Ovary (tissue), 9 donors: ENCODE data around the gene ATP8B2. TPM values are rescaled to one million over a fixed set of nuclear protein-coding genes. Genes with fewer than 3 reads are reported as not detected.

Experiments used
- DNase-seq, 5 donors: peaks; one replicate each; pipeline ENCODE4 v3.0.0-alpha.2; 2019 to 2020
- H3K27ac ChIP-seq, 2 donors: fragments of 200-600 bp; one replicate each; pipeline versions ENCODE4 v1.5.1 to v1.8.0; 2019 to 2022
- H3K27me3 ChIP-seq: fragments of 200-600 bp; one replicate; pipeline ENCODE4 v1.8.0; 2022
- H3K36me3 ChIP-seq: fragments of 200-600 bp; sonication (generic); one replicate; pipeline ENCODE4 v1.5.1; 2019
- H3K4me1 ChIP-seq: one replicate; pipeline ENCODE4 v1.8.1; 2013; ENCODE audit warnings: mild to moderate bottlenecking, moderate library complexity; ENCODE audit not compliant: insufficient read depth
- H3K4me3 ChIP-seq: fragments of 200-600 bp; sonication (generic); one replicate; pipeline ENCODE4 v1.5.1; 2017
- H3K9me3 ChIP-seq, 2 donors: fragments of 200-600 bp in 1 of 2; sonication (generic) in 1 of 2; one replicate each; pipeline versions ENCODE4 v1.5.1 to v1.8.1; 2013 to 2019; ENCODE audit warnings: mild to moderate bottlenecking in 1 of 2, moderate library complexity in 1 of 2
- EP300 ChIP-seq: sonication (generic); formaldehyde crosslinking; IDR thresholded peaks from one replicate; pipeline ENCODE4 v1.6.1; 2017; ENCODE audit warnings: antibody characterized with exemption
- POLR2A ChIP-seq: fragments of 450-650 bp; IDR thresholded peaks from one replicate; pipeline ENCODE4 v1.6.1; 2017; ENCODE audit warnings: antibody characterized with exemption, mild to moderate bottlenecking, moderate library complexity
- WGBS, 3 donors: extraction: QIAGEN DNeasy Blood & Tissue Kit in 1 of 3; methylation state at CpG; one replicate each; pipeline versions ENCODE4 v1.1.5 to v1.1.7; 2013 to 2017; 5-methylcytosine and 5-hydroxymethylcytosine counted together
- intact Hi-C, 4 donors: fragments of 100-400 bp; cut with DNase I; formaldehyde crosslinking; loops; one replicate each; pipeline versions ENCODE4 v1.11.0 to v1.15.1; 2022 to 2023
- polyA plus RNA-seq, 2 donors: library from polyadenylated mRNA; stranded (reverse); fragments of 200-250 nt in 1 of 2; fragments of 350-450 nt in 1 of 2; fragmentation: Illumina TruSeq in 1 of 2; extraction: RNeasy Lipid Tissue Mini Kit (QIAGEN cat#74804) in 1 of 2; gene quantifications; one replicate each; pipeline ENCODE4 v1.2.3, GENCODE V29; 2013 to 2014
- total RNA-seq, 7 donors: library from RNA; depleted of rRNA in 2 of 7; stranded (reverse); fragments of >200 nt in 2 of 7; fragmentation: NEBNext Ultra II Directional in 3 of 7; extraction: Animal tissue kit (Norgen Biotek cat#: 25700) in 3 of 7; gene quantifications; one replicate each; pipeline versions ENCODE4 v1.1.0 to v1.2.4, GENCODE V29; 2016 to 2023
- TF ChIP-seq, protein P1 (sequence below), 3 donors: fragments of 450-650 bp in 2 of 3; fragments of 200-600 bp in 1 of 3; IDR thresholded peaks; one replicate each; pipeline versions ENCODE4 v1.5.1 to v1.8.0; 2016 to 2022; ENCODE audit warnings: antibody characterized with exemption in 3 of 3, mild to moderate bottlenecking in 1 of 3
- donor health status: DM: no; HTN: no; CAD: no; lungs with moderate emphysema.
- donor health status: DM: no; HTN: no; CAD: no.
- donor health status: Bipolar disorder and iron deficiency.
- donor health status: DM: yes; HTN: yes; CAD: no.
- donor health status: DM: no; HTN: no; CAD: no.
- donor health status: DM: yes; HTN: yes; CAD: no.

Gene ATP8B2
- total and polyA plus RNA-seq, 9 donors: 53.0 to 112 (median 83.4) TPM

DNA sequence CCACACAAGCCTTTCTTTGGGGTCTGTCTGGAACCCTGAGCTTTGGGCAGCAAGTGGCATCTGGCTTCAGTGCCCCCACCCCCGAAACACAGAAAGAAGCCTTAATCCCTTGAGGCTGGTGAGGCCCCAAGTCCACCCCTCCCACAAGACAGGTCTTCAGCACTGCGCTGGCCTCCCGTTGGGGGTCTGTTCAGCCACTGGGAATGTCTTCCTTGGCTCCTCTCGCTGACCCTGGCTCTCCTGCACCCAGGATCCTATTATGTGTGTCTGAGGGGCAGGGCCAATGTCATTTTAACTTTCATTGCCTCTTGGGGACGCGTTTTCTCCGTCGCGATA is 26.9 kb downstream of the ATP8B2 start:
- H3K9me3 ChIP-seq: no peaks in the 10 kb centered on the region
- intact Hi-C loops: loop anchor here in 1 of 4 donors (10.0 kb wide), 1 partner anchor 53 kb away; the partner anchor contains the start of gene IL6R
- H3K27me3 ChIP-seq: no peaks in the 10 kb centered on the region
- 19 to 37% (median 31%) methylated on average over 9 of the region's 9 CpGs for WGBS, 3 donors
- DNase-seq: no peak
- H3K27ac ChIP-seq: peak overlapping the region; percentile 39 to 49
- H3K4me1 ChIP-seq: peaks cover 12% of the 10 kb centered on the region
- peak overlapping the region; percentile 32 for H3K4me3 ChIP-seq
- H3K36me3 ChIP-seq: no peaks in the 10 kb centered on the region
- TF ChIP-seq POLR2A (no peak), EP300 (no peak)
- TF ChIP-seq, protein P1, sequence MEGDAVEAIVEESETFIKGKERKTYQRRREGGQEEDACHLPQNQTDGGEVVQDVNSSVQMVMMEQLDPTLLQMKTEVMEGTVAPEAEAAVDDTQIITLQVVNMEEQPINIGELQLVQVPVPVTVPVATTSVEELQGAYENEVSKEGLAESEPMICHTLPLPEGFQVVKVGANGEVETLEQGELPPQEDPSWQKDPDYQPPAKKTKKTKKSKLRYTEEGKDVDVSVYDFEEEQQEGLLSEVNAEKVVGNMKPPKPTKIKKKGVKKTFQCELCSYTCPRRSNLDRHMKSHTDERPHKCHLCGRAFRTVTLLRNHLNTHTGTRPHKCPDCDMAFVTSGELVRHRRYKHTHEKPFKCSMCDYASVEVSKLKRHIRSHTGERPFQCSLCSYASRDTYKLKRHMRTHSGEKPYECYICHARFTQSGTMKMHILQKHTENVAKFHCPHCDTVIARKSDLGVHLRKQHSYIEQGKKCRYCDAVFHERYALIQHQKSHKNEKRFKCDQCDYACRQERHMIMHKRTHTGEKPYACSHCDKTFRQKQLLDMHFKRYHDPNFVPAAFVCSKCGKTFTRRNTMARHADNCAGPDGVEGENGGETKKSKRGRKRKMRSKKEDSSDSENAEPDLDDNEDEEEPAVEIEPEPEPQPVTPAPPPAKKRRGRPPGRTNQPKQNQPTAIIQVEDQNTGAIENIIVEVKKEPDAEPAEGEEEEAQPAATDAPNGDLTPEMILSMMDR (IDR thresholded peaks at IDR 0.05): no peak

DNA sequence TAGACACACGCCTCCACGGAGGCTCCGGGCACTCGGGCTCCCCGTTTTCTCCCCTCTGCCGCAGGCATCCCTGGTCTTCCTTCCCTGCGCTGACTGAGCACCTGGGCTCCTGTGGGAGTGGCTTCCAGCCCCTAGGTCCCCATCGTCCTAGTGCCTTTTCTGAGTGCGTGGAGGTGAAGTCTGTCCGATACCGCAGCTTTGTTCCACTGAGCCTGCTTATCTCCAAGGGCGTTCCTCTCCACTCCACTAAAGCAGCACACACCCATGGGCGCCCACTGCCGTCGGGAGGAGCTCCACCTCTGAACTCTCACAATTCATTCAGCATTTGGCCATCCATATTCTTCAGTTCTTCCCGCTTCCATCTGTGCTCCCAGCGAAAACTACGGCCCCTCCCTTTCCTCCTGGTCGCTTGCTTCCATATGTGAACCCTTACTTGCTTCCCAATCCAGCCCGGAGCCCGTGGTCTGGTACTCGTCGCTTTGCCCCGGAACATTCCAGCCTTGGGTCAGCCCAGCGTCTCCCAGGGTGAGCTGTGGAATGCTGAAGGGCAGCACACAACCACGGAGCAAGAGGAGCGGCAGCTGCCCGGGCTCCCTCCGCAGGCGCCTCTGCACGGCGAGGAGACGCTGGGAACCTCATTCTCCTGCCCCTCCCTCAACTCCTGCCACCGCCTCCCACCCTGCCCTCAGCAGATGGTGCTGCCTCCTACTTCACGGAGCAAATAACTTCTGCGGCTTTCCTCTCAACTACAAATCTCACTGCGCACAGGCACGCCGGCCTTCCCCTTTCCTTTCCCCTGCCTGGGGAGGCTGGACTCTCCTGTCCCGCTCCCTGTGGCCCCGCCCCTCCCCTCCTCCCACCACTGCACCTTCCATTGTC is 27.5 kb downstream of the ATP8B2 start:
- Histone ChIP-seq H3K9me3 (no peaks in the 10 kb centered on the region), H3K27ac (peak overlapping the region; percentile 39 to 49), H3K4me1 (peaks cover 12% of the 10 kb centered on the region), H3K27me3 (no peaks in the 10 kb centered on the region), H3K4me3 (peak overlapping the region; percentile 32), H3K36me3 (no peaks in the 10 kb centered on the region)
- intact Hi-C loops: loop anchor here in 1 of 4 donors (10.0 kb wide), 1 partner anchor 52 kb away; the partner anchor contains the start of gene IL6R
- TF ChIP-seq, protein P1 (IDR thresholded peaks at IDR 0.05): peak in 1 of 3 donors; percentile 5
- no peak for TF ChIP-seq EP300
- TF ChIP-seq POLR2A: peak; percentile 3
- DNase-seq: peak; percentile 46 to 70 (median 51)
- WGBS, 3 donors: 1 to 2% (median 1%) methylated on average over 41 of the region's 41 CpGs

DNA sequence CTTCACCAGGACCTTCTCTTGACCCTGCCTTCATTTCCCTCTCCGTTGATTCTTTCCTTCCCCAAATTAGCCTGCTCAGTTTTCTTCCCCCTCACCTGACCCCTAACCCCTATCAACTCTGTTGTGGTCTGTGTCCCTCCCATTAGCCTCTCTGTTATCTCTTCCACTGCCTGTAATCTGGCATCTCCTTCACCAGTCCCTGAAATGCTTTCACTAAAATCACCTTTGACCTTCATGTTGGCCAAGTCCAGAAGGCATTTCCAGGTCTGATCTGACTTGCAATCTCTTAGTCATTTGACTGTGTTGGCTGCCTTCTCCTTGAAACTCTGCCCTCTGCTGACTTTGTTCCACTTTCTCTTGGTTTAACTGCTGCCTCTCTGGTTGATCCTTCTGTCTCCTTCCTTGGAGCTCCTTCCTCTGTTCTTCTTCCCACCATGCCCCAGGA is 28.2 kb downstream of the ATP8B2 start:
- intact Hi-C loops: loop anchor here in 1 of 4 donors (10.0 kb wide), 1 partner anchor 51 kb away; the partner anchor contains the start of gene IL6R
- 0 to 3% (median 0%) methylated on average over 1 of the region's 1 CpG for WGBS, 3 donors

DNA sequence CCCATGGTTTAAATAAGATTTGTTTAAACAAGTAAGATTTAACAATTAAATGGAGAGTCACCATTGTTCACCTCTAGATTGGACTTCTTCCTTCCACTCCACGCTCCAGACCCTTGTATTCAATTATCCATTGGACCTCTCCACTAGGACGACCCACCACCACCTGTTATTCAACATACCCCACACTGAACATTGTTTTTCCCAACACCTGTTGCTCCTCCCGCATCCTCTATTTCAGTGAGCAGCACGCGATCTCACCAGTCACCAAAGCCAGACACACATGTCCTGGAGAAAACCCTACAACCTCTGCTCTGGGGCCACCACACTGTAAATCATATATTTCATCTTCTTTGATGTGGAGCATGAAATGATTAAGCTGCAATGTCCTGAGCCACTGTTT is 28.6 kb downstream of the ATP8B2 start:
- Histone ChIP-seq H3K4me1 (peaks cover 12% of the 10 kb centered on the region), H3K27ac (no peak overlapping the region), H3K9me3 (no peaks in the 10 kb centered on the region), H3K36me3 (no peaks in the 10 kb centered on the region), H3K4me3 (no peak overlapping the region), H3K27me3 (no peaks in the 10 kb centered on the region)
- no peak for DNase-seq
- TF ChIP-seq EP300: no peak
- TF ChIP-seq POLR2A: no peak
- TF ChIP-seq, protein P1 (IDR thresholded peaks at IDR 0.05): no peak
- 96 to 100% (median 99%) methylated on average over 5 of the region's 5 CpGs for WGBS, 3 donors
- intact Hi-C loops: loop anchor here in 1 of 4 donors (10.0 kb wide), 1 partner anchor 51 kb away; the partner anchor contains the start of gene IL6R

More for the DNA sequence above, 28.2 kb downstream of the ATP8B2 start:
- Histone ChIP-seq H3K9me3 (no peaks in the 10 kb centered on the region), H3K36me3 (no peaks in the 10 kb centered on the region), H3K27ac (peak overlapping the region in 1 of 2 donors; percentile 49), H3K4me3 (no peak overlapping the region), H3K4me1 (peaks cover 12% of the 10 kb centered on the region), H3K27me3 (no peaks in the 10 kb centered on the region)
- no peak for DNase-seq
- TF ChIP-seq EP300: no peak
- TF ChIP-seq, protein P1 (IDR thresholded peaks at IDR 0.05): no peak
- no peak for TF ChIP-seq POLR2A
